ENCODE measurements around the gene FBXO38.
A peak's percentile ranks its signal among the peaks of the same experiment; 100 is the strongest.

FBXO38 gene

DNA sequence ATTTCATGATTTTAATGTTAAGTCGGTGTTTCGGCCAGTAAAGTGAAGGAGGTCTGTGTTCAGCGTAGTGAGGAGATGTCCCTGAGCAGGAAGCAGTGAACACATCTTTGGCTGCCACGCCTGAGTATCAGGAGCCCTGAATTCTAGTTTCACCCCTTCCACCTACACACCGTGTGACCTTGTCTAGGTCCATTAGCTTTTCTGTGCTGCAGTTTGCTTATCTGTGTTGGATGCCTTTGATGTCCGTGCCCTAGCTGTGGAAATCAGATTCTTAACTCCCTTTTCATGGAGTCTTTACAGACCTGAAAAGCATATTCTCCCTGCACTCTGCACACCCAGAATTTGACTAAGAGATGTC lies 601 bp downstream of the FBXO38 start:
- peaks cover 17% of the 10 kb centered on the region for H3K4me1 ChIP-seq (ENCODE audit: control insufficient read depth, insufficient read depth, low read length, unreplicated experiment)

GRCh38 chr5:148385094-148385493 lies 1.3 kb downstream of the FBXO38 start:
- no peak overlapping the region for H3K27ac ChIP-seq (ENCODE audit: low read depth, low read length)
- H3K79me2 ChIP-seq (ENCODE audit: control insufficient read depth, insufficient read depth, low read length, unreplicated experiment): peaks cover 64% of the 10 kb centered on the region
- H2AFZ ChIP-seq (ENCODE audit: low read length, unreplicated experiment): no peak overlapping the region
- H3K27me3 ChIP-seq (ENCODE audit: insufficient read depth, low read length): no peaks in the 10 kb centered on the region
- H3K4me1 ChIP-seq (ENCODE audit: control insufficient read depth, insufficient read depth, low read length, unreplicated experiment): peaks cover 17% of the 10 kb centered on the region
- H3K36me3 ChIP-seq (ENCODE audit: insufficient read depth, low read length): no peaks in the 10 kb centered on the region
- H3K4me3 ChIP-seq (ENCODE audit: low read depth, low read length): peak overlapping the region; percentile 86

More for the DNA sequence above, 601 bp downstream of the FBXO38 start:
- no peaks in the 10 kb centered on the region for H3K36me3 ChIP-seq (ENCODE audit: insufficient read depth, low read length)
- peaks cover 62% of the 10 kb centered on the region for H3K79me2 ChIP-seq (ENCODE audit: control insufficient read depth, insufficient read depth, low read length, unreplicated experiment)
- peak overlapping the region; percentile 86 for H3K4me3 ChIP-seq (ENCODE audit: low read depth, low read length)
- H3K27ac ChIP-seq (ENCODE audit: low read depth, low read length): peak overlapping the region; percentile 60
- no peak overlapping the region for H2AFZ ChIP-seq (ENCODE audit: low read length, unreplicated experiment)
- no peaks in the 10 kb centered on the region for H3K27me3 ChIP-seq (ENCODE audit: insufficient read depth, low read length)

- Histone ChIP-seq H3K4me1 (ENCODE audit: control insufficient read depth, insufficient read depth, low read length, unreplicated experiment) (peaks cover 19% of the 10 kb centered on the region), H3K27me3 (ENCODE audit: insufficient read depth, low read length) (no peaks in the 10 kb centered on the region), H2AFZ (ENCODE audit: low read length, unreplicated experiment) (no peak overlapping the region), H3K4me3 (ENCODE audit: low read depth, low read length) (no peak overlapping the region), H3K36me3 (ENCODE audit: insufficient read depth, low read length) (no peaks in the 10 kb centered on the region), H3K27ac (ENCODE audit: low read depth, low read length) (no peak overlapping the region), H3K79me2 (ENCODE audit: control insufficient read depth, insufficient read depth, low read length, unreplicated experiment) (peaks cover 73% of the 10 kb centered on the region)
These were observed 2.3 kb downstream of the FBXO38 start for GRCh38 chr5:148386041-148386440.

DNA sequence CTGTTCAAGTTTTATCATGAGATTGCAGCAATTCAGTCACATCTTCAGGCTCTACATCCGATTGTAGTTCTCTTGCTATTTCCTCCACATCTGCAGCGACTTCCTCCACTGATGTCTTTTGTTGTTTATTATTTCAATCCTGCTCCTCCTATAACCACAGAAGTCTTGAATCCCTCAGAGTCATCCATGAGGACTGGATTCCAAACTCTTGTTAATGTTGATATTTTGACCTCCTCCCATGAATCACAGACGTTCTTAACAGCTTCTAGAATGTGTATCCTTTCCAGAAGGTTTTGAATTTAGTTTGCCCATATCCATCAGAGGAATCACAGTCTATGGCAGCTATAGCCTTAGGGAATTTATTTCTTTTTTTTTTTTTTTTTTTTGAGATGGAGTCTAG lies 3.6 kb downstream of the FBXO38 start:
- peaks cover 23% of the 10 kb centered on the region for H3K4me1 ChIP-seq (ENCODE audit: control insufficient read depth, insufficient read depth, low read length, unreplicated experiment)
- H3K36me3 ChIP-seq (ENCODE audit: insufficient read depth, low read length): no peaks in the 10 kb centered on the region
- H3K79me2 ChIP-seq (ENCODE audit: control insufficient read depth, insufficient read depth, low read length, unreplicated experiment): peaks cover 85% of the 10 kb centered on the region
- no peak overlapping the region for H2AFZ ChIP-seq (ENCODE audit: low read length, unreplicated experiment)
- no peaks in the 10 kb centered on the region for H3K27me3 ChIP-seq (ENCODE audit: insufficient read depth, low read length)
- no peak overlapping the region for H3K4me3 ChIP-seq (ENCODE audit: low read depth, low read length)
- no peak overlapping the region for H3K27ac ChIP-seq (ENCODE audit: low read depth, low read length)

- Histone ChIP-seq H3K4me1 (ENCODE audit: control insufficient read depth, insufficient read depth, low read length, unreplicated experiment) (peaks cover 23% of the 10 kb centered on the region), H3K27ac (ENCODE audit: low read depth, low read length) (no peak overlapping the region), H2AFZ (ENCODE audit: low read length, unreplicated experiment) (no peak overlapping the region), H3K4me3 (ENCODE audit: low read depth, low read length) (no peak overlapping the region), H3K36me3 (ENCODE audit: insufficient read depth, low read length) (no peaks in the 10 kb centered on the region), H3K79me2 (ENCODE audit: control insufficient read depth, insufficient read depth, low read length, unreplicated experiment) (peaks cover 87% of the 10 kb centered on the region), H3K27me3 (ENCODE audit: insufficient read depth, low read length) (no peaks in the 10 kb centered on the region)
These were observed 4.9 kb downstream of the FBXO38 start for GRCh38 chr5:148388696-148389095.

DNA sequence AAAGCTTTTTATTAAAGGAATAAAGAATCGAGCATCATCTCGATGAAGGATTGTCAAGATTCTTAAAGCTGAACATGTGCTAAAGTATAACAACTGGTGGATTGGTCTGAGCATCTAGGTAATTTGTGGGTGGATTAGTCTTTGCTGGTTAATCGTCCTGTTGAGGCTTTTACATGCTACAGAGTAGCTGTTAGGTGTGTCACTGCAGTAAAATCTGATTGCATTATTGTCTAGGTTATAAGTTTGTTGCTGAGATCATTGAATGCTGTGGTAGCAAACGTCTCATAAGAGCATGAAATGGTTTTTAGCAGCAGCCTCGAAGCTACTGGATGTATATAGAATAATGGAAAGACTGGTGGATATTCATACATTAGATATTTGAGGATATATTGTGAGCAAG lies 7.2 kb downstream of the FBXO38 start:
- Histone ChIP-seq H2AFZ (ENCODE audit: low read length, unreplicated experiment) (no peak overlapping the region), H3K27ac (ENCODE audit: low read depth, low read length) (no peak overlapping the region), H3K4me1 (ENCODE audit: control insufficient read depth, insufficient read depth, low read length, unreplicated experiment) (peaks cover 10% of the 10 kb centered on the region), H3K27me3 (ENCODE audit: insufficient read depth, low read length) (no peaks in the 10 kb centered on the region), H3K4me3 (ENCODE audit: low read depth, low read length) (no peak overlapping the region), H3K79me2 (ENCODE audit: control insufficient read depth, insufficient read depth, low read length, unreplicated experiment) (peaks cover 77% of the 10 kb centered on the region), H3K36me3 (ENCODE audit: insufficient read depth, low read length) (peaks cover 13% of the 10 kb centered on the region)

DNA sequence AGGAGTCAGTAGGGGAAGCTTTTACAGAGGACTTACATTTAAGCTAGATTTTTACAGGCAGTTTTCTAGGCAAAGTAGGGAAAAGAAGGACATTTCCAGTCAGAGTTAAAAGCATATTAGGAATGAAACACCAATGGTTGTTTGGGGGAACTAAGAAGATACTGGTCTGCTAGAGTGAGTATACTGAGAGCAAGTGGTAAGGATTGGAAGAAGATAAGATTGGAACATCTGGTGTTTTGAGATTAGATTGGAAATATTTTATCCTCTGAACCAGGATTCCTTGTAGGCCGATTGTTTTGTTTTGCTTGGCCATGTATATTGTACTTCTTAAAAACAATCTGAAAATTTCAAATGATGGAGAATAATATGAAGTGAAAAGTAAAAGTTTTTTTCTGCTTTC lies 7.7 kb downstream of the FBXO38 start:
- no peak overlapping the region for H2AFZ ChIP-seq (ENCODE audit: low read length, unreplicated experiment)
- no peak overlapping the region for H3K4me3 ChIP-seq (ENCODE audit: low read depth, low read length)
- peaks cover 13% of the 10 kb centered on the region for H3K36me3 ChIP-seq (ENCODE audit: insufficient read depth, low read length)
- peaks cover 6% of the 10 kb centered on the region for H3K4me1 ChIP-seq (ENCODE audit: control insufficient read depth, insufficient read depth, low read length, unreplicated experiment)
- H3K79me2 ChIP-seq (ENCODE audit: control insufficient read depth, insufficient read depth, low read length, unreplicated experiment): peaks cover 76% of the 10 kb centered on the region
- no peak overlapping the region for H3K27ac ChIP-seq (ENCODE audit: low read depth, low read length)
- H3K27me3 ChIP-seq (ENCODE audit: insufficient read depth, low read length): no peaks in the 10 kb centered on the region

GRCh38 chr5:148393390-148393741 lies 9.6 kb downstream of the FBXO38 start:
- Histone ChIP-seq H3K79me2 (ENCODE audit: control insufficient read depth, insufficient read depth, low read length, unreplicated experiment) (peaks cover 60% of the 10 kb centered on the region), H3K4me3 (ENCODE audit: low read depth, low read length) (no peak overlapping the region)

GRCh38 chr5:148394587-148395019 lies 10.8 kb downstream of the FBXO38 start:
- H3K4me1 ChIP-seq (ENCODE audit: control insufficient read depth, insufficient read depth, low read length, unreplicated experiment): peaks cover 12% of the 10 kb centered on the region
- H3K36me3 ChIP-seq (ENCODE audit: insufficient read depth, low read length): peaks cover 21% of the 10 kb centered on the region
- peaks cover 48% of the 10 kb centered on the region for H3K79me2 ChIP-seq (ENCODE audit: control insufficient read depth, insufficient read depth, low read length, unreplicated experiment)
- H2AFZ ChIP-seq (ENCODE audit: low read length, unreplicated experiment): no peak overlapping the region
- H3K27me3 ChIP-seq (ENCODE audit: insufficient read depth, low read length): no peaks in the 10 kb centered on the region
- no peak overlapping the region for H3K4me3 ChIP-seq (ENCODE audit: low read depth, low read length)
- H3K27ac ChIP-seq (ENCODE audit: low read depth, low read length): no peak overlapping the region

More at GRCh38 chr5:148393390-148393741, 9.6 kb downstream of the FBXO38 start:
- peaks cover 12% of the 10 kb centered on the region for H3K4me1 ChIP-seq (ENCODE audit: control insufficient read depth, insufficient read depth, low read length, unreplicated experiment)
- H3K27me3 ChIP-seq (ENCODE audit: insufficient read depth, low read length): no peaks in the 10 kb centered on the region
- peaks cover 13% of the 10 kb centered on the region for H3K36me3 ChIP-seq (ENCODE audit: insufficient read depth, low read length)
- no peak overlapping the region for H3K27ac ChIP-seq (ENCODE audit: low read depth, low read length)
- H2AFZ ChIP-seq (ENCODE audit: low read length, unreplicated experiment): no peak overlapping the region

DNA sequence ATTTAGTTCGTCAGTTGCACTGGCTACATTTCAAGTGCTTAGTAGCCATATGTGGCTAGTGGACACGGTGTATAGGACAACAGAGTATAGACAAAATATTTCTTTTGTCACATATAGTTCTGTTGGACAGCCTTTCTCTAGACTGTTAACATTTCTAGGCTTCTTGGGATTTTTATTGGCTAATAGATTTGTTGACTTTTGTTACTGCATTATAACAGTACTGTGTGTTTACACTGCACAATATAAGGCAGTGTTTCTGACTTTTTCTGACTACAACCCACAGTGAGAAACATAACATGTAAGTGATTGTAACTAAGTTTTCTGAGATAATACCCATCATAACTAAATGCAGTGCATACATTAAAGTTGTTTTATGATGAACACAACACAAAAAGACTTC lies 11.3 kb downstream of the FBXO38 start:
- no peak overlapping the region for H3K4me3 ChIP-seq (ENCODE audit: low read depth, low read length)
- H3K4me1 ChIP-seq (ENCODE audit: control insufficient read depth, insufficient read depth, low read length, unreplicated experiment): peaks cover 12% of the 10 kb centered on the region
- H3K36me3 ChIP-seq (ENCODE audit: insufficient read depth, low read length): peaks cover 22% of the 10 kb centered on the region
- no peaks in the 10 kb centered on the region for H3K27me3 ChIP-seq (ENCODE audit: insufficient read depth, low read length)
- no peak overlapping the region for H2AFZ ChIP-seq (ENCODE audit: low read length, unreplicated experiment)
- H3K27ac ChIP-seq (ENCODE audit: low read depth, low read length): no peak overlapping the region
- peaks cover 47% of the 10 kb centered on the region for H3K79me2 ChIP-seq (ENCODE audit: control insufficient read depth, insufficient read depth, low read length, unreplicated experiment)

- H3K36me3 ChIP-seq (ENCODE audit: insufficient read depth, low read length): peaks cover 34% of the 10 kb centered on the region
- peaks cover 29% of the 10 kb centered on the region for H3K79me2 ChIP-seq (ENCODE audit: control insufficient read depth, insufficient read depth, low read length, unreplicated experiment)
- H2AFZ ChIP-seq (ENCODE audit: low read length, unreplicated experiment): no peak overlapping the region
- no peak overlapping the region for H3K4me3 ChIP-seq (ENCODE audit: low read depth, low read length)
- no peak overlapping the region for H3K27ac ChIP-seq (ENCODE audit: low read depth, low read length)
- H3K27me3 ChIP-seq (ENCODE audit: insufficient read depth, low read length): no peaks in the 10 kb centered on the region
- H3K4me1 ChIP-seq (ENCODE audit: control insufficient read depth, insufficient read depth, low read length, unreplicated experiment): peaks cover 26% of the 10 kb centered on the region
These were observed 14.3 kb downstream of the FBXO38 start for GRCh38 chr5:148397968-148398595.

Measured in ACC112 (cell line).